HG03442 (cell line): ENCODE measurements around the gene DUSP6.

Experiments used
- ATAC-seq: cut with Tn5 transposase; IDR thresholded peaks from one replicate; pipeline ENCODE4 v1.9.1; 2021; ENCODE audit warnings: mild to moderate bottlenecking, moderate library complexity; ENCODE audit not compliant: unreplicated experiment

DUSP6 gene

GRCh38 chr12:89305373-89305772 lies 46.9 kb downstream of the DUSP6 start:
- ATAC-seq, result no peak

DNA sequence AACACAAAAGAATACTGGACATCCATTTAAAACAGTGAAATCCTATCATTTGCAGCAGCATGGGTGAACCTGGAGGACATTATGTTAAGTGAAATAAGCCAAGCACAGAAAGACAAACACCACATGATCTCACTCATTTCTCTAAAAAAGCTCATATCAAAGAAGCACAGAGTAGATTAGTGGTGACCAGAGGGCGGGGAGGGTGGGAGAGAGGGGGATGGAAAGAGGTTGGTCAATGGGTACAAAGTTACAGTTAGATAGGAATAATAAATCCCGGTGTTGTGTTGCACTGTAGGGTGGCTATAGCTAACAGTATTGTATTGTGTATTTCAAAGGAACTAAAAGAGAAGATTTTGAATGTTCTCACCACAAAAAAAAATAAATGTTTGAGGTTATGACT lies 52.4 kb downstream of the DUSP6 start:
- no peak for ATAC-seq

DNA sequence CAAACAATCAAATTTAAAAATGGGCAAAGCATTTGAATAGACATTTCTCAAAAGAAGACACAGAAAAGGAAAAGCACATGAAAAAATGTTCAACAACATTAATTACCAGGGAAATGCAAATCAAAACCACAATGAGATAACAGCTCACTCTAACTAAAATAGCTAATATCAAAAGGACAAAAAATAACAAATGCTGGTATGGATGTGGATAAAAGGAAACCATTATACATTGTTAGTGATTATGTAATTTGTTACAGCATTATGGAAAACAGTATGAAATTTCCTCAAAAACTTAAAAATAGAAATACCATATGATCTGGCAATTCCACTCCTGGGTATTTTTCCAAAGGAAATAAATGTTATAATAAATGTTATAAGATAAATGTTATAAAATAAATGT lies 52.9 kb downstream of the DUSP6 start:
- no peak for ATAC-seq
